Vagina (tissue), 2 donors: ENCODE measurements around the gene ANTXR1.

Source experiments
- POLR2A ChIP-seq, 2 donors: fragments of 450-650 bp; IDR thresholded peaks; one replicate each; pipeline ENCODE4 v1.6.1; 2017; ENCODE audit warnings: antibody characterized with exemption in 2 of 2, mild to moderate bottlenecking in 2 of 2, moderate library complexity in 2 of 2
- POLR2AphosphoS5 ChIP-seq, 2 donors: sonication (generic); formaldehyde crosslinking; IDR thresholded peaks; one replicate each; pipeline ENCODE4 v1.9.0; 2017; ENCODE audit warnings: antibody characterized with exemption in 2 of 2, mild to moderate bottlenecking in 2 of 2, low read depth in 1 of 2; ENCODE audit not compliant: insufficient read depth in 1 of 2
- TF ChIP-seq, protein P1 (sequence below), 3 experiments: fragments of 450-650 bp in 2 of 3; fragments of 200-600 bp in 1 of 3; sonication (generic) in 1 of 3; IDR thresholded peaks; one replicate each; pipeline ENCODE4 v1.5.1; 2017 to 2019; ENCODE audit warnings: antibody characterized with exemption in 3 of 3, mild to moderate bottlenecking in 2 of 3, moderate library complexity in 2 of 3

DNA sequence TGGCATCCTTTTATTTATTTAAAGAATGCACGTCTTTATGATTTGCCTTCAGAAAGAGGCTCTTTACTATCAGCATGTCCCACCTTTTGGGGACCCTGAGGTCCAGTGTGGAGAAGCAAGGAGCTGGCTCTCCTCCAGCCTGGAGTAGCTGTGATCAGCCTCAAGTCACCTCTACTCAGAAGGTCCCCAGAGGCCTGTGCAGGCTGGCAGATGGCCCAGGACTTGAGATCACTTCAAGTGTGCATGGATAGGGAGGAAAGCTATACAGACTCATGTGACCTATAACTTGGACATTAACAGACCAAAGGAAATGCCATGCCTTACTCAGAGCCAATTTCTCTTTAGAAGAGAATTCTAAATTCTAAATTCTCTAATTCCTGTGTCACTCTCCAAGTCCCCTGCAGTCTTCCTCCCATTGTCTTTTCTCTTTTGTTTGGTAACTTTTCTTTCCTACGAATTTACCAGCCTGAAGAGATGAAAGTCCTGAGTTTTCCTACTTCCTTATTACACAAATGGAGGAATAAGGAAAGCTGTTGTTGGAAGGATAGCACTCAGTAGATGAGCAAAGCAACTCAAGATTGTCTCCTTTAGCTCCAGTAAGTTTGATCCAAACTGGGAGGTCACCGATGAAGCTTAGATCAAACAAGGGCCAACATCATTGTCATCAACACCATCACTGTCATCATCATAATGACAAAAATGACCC is 210.1 kb downstream of the ANTXR1 start:
- TF ChIP-seq, protein P1, sequence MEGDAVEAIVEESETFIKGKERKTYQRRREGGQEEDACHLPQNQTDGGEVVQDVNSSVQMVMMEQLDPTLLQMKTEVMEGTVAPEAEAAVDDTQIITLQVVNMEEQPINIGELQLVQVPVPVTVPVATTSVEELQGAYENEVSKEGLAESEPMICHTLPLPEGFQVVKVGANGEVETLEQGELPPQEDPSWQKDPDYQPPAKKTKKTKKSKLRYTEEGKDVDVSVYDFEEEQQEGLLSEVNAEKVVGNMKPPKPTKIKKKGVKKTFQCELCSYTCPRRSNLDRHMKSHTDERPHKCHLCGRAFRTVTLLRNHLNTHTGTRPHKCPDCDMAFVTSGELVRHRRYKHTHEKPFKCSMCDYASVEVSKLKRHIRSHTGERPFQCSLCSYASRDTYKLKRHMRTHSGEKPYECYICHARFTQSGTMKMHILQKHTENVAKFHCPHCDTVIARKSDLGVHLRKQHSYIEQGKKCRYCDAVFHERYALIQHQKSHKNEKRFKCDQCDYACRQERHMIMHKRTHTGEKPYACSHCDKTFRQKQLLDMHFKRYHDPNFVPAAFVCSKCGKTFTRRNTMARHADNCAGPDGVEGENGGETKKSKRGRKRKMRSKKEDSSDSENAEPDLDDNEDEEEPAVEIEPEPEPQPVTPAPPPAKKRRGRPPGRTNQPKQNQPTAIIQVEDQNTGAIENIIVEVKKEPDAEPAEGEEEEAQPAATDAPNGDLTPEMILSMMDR (IDR thresholded peaks at IDR 0.05) = no peak
- TF ChIP-seq POLR2AphosphoS5 (IDR thresholded peaks at IDR 0.05; ENCODE audit: insufficient read depth in 1 of 2, low read depth in 1 of 2) (no peak), POLR2A (IDR thresholded peaks at IDR 0.05) (no peak)
